AG09319 (cell line): ENCODE data around the gene ZBTB47.

Experiments used
- DNase-seq: peaks from one replicate; pipeline ENCODE4 v3.0.0-alpha.2; 2010; ENCODE audit warnings: low read depth; ENCODE audit errors: extremely low read depth
- CTCF ChIP-seq: IDR thresholded peaks from 2 replicates; pipeline ENCODE4 v1.5.1; 2011; ENCODE audit warnings: low read depth, mild to moderate bottlenecking, inconsistent platforms, low read length, moderate library complexity

Gene ZBTB47

DNA sequence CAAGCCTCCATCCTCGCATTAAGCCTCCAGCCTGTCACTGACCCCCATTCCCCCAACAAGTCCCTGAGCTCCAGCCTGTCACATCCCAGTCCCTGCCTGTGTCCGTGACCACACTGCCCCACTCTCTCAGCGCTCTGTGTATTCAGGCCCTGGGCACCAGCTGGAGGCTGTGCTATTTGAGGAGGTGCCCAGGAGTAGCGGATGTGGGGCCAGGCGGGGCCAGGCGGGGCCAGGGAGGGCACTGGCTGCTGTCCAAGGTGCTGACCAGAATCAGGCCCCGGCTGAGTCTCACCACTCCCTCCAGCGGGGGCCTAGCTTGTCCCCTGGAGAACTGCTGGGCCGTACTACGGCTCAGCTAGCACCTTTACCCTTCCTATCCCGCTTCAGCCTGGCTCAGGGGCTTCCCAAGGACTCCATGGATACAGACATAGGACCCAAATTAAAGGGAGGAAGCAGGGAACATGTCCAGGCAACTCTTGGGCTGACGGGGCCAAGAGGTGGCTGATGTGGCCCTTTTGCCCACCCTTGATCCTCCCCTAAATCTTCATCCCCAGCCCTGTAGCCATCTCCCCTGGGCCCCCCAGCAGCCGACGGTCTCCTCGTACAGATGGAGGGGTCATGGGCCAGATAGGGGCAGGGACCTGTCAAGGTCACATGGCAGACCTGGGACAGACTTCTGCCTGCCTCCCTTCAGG lies 48.0 kb downstream of the ZBTB47 start:
- no peak for TF ChIP-seq CTCF
- no peak for DNase-seq

- no peak for DNase-seq
- no peak for TF ChIP-seq CTCF
These were observed 48.8 kb downstream of the ZBTB47 start, which contains the start of gene HHATL for GRCh38 chr3:42702066-42702951. Gene HHATL (minus strand): TSS chr3:42702798. CDS start chr3:42700826, 1,972 bp downstream.

DNA sequence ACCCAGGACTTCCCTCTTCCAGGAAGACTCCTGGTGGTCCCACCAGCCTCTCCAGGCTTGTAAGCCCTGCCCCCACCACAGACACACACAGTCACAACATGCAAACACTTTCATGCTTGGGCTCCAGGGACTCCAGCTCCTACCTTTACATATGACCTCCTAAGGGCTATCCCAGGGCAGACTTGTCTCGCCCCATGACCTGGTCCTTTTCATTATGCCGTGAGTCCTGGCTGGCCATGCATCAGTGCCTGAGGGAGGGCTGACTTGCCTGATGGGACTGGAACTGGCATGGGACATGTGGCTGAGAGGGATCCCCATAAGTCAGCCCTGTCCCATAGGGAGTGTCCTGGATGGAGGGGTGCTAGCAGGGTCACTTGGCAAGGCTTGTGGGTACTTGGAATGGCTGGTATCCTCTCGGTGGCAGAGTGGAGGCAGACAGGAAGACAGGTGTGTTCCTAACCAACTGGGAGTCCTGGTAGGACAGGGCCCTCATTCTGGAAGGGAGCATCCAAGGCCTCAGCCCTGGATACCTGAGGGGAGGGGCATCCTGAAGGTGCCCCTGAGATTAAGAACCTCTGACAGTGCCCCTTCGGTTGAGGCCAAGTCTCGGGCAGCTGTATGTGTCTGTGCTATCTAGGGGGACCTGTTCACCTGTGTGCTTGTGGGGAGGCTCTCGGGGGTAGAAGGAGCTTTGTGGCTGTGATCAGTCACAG lies 49.6 kb downstream of the ZBTB47 start:
- no peak for DNase-seq

DNA sequence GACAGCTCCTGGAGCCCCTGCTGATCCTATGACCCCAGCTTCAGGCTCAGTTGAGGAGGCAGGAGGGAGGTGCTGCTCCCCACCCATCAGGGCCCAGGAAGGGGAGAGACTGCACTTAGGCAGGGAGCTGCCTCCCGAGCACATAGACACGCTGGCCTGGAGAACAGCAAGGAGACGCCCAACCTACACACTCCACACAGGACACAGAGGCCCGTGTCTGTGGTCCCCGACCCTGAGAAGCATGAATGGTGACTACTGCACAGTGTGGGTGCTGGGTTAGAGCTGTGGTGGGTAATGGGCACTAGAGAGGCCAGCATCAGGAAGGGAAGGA lies 50.2 kb downstream of the ZBTB47 start:
- TF ChIP-seq CTCF = no peak
- DNase-seq = no peak

More for the DNA sequence above, 49.6 kb downstream of the ZBTB47 start:
- TF ChIP-seq CTCF = no peak

DNA sequence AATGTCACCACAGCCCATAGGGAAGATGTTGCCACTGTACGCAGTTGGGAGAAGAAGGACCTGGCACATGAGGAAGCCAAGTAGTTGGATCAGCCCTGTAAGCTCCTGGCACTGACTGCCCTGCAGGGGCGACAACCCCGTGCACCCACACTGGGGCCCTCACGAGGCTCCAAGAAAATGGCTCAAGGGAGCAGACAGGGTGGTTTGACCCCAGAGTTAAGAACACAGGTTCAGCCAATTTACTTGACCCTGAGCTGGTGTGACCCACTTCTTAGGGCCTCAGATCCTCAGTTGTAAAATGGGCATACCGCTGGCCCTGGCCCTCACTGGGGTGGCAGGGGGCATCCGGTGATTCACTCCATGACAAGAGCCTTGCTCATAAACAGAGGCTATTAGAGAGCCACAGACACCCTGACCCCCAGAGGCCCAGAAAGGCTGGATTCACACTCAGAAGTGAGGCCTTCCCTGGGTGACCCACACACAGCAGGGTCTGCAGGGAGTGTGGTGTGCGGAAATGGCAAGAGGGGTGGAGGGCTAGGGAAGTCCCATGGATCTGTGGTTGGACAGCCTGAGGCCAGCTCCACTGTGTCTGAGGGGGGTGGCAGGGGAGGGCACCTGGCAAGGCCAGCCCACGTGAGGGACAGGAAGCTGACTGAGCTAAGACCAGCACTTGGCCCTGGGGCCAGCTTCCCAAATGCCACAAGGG lies 50.8 kb downstream of the ZBTB47 start:
- no peak for TF ChIP-seq CTCF

DNA sequence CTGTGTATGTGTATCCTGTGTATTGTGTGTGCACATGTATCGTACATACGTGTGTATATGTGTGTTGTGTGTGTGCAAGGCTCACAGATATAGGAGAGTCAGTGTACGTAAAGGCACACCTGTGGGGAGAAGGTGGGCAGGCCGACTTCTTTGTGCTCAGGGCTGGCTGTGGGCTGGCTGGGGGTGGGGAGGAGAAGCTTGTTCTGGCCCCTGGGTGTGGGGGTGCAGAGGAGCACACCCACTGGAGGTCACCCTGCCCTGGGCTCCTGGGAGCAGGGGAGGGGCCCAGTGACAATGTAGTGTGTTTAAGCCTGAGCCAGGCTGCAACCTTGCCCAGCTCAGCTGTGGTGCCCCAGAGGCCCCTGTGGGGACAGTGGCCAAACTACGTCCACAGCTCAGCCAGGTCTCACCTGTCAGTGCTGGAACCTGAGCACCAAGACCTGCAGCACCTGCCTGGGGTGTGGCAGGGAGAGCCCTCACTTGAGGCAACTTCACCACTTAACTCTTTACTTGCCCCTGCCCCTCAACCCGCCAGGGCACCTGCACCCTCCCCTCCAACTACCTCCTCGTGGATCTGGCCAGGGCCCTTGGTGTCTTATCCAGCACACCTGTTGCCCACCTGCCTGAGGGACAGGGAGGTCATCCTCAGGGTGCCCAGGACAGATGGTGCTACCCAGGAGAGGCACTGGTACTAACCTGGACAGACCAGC lies 51.7 kb downstream of the ZBTB47 start:
- no peak for DNase-seq
- TF ChIP-seq CTCF = no peak

More for the DNA sequence above, 50.8 kb downstream of the ZBTB47 start:
- no peak for DNase-seq
